IPS-NIHi11 (cell line): ENCODE measurements around the gene AP1B1.

Experiments used
- DNase-seq: peaks from one replicate; pipeline ENCODE4 v3.0.0; 2012; ENCODE audit warnings: mixed read lengths, low spot score

AP1B1 gene

DNA sequence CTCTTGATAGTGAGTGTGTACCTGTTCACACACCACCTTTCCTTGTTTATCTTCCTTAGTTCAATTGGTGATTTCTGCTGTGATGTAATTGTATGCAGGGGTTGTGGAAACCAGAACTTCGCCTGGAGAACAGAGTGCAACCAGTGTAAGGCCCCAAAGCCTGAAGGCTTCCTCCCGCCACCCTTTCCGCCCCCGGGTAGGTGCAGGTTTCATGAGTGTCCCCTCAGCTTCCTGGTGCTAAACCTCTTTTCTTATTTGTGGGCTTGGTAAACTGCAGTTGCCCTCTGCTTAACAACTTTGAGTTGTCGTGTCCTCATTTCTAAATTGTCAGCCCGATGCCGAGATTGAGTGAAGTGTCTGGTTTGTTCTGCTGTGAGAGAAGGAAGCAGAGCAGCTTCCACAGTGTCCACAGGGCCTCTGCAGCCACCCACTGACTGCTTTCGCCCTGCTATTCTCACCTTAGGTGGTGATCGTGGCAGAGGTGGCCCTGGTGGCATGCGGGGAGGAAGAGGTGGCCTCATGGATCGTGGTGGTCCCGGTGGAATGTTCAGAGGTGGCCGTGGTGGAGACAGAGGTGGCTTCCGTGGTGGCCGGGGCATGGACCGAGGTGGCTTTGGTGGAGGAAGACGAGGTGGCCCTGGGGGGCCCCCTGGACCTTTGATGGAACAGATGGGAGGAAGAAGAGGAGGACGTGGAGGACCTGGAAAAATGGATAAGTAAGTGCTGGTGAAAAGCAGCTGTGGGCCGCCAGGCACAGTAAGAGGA lies 89.1 kb downstream of the AP1B1 start:
- no peak for DNase-seq

DNA sequence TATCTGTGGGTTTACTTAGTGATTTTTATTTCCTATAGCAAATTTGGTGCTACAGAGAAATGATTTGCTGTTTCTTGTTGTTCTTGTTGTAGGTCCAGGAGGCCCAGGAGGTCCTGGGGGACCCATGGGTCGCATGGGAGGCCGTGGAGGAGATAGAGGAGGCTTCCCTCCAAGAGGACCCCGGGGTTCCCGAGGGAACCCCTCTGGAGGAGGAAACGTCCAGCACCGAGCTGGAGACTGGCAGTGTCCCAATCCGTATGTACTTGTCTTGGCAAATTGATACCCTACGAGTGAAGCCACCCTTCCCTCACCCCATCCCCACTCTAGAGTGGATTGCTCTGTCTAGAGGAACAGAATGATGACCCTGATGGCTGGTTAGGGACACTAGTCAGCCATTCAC lies 89.7 kb downstream of the AP1B1 start:
- no peak for DNase-seq

DNA sequence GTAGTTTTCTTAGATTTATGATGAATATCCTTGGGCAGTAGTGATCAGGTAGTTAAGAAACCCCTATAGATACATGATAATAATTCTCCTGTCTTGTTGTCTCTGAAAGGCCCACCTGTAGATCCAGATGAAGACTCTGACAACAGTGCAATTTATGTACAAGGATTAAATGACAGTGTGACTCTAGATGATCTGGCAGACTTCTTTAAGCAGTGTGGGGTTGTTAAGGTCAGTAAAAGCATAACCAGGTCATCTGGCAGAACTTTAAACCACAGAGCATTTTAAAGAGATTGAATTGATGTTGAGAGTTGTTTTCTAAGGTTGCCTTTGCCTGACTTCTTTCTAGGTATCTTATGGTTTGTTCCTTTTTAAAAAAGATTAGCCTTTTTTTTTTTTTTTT lies 96.0 kb downstream of the AP1B1 start:
- no peak for DNase-seq

DNA sequence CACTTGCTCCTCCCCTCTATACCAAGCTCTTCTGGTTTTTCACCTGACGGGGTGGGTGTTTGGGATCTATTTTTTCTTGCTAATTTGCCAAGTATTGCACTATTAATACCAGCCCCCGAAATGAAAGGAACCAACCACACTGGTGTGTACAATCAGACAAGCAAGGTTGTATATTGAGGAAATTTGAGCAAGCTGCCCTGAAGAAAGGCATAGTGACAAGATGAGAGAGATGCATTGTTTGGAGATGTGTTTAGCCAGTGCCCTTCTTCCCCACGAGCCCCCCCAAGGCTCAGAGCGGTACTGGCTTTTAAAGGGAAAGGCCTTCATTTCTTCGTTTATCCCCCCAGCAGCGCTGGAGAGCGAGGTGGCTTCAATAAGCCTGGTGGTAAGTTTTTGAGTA lies 97.2 kb downstream of the AP1B1 start:
- no peak for DNase-seq

DNA sequence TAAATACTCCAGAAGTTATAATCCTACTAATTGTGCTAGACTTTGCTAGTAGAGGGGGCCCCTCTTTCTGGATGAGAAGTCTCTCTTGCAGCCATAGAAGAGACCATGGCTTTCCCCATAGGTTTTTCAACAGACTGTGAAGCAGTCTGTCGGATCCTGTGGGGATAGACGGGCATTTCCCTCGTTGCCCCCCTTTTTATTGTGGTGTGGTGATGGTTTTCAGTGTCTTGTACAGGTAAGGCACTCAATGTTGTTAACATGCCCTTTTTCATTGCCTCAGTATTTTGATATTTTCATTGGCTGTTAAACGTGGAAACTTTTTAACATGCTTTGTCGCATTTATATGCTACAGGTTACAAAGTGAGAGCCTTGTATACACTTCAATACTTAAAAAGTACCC lies 98.3 kb downstream of the AP1B1 start:
- DNase-seq: no peak

DNA sequence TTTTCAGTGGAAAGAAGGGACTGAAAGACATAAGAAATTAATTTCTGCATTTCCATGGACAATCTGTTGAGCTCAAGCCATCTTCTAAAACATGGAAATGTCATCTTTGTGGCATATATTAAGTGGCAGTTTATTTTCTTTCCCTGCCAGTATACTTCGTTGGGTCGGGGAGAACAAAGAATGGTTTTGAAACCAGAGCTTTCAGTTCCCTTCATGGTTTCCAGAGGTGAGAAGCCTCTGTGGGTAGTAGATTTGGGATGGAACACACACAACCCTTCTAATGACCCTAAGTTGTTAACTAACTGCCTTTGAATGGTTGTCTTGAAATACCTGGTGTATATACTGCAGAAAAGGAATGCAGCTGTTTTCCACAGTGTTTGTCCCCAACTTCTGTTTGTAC lies 99.5 kb downstream of the AP1B1 start:
- DNase-seq: no peak

DNA sequence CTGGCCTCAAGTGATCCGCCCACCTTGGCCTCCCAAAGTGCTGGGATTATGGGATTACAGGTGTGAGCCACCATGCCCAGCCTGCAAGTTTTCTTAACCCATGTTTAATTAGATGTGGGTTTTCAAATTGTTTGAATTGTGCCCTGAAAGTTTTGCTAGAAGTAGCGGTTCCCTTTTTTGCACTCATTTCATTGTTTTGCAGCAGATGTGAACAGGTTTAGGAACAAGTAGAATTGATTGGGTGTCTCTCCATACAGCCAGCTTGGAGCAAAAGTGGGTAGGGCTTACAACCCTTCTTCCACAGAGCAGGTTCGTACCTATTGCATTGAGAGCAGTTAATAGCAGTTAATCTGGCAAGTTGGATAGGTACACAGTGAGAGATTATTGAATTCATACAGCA lies 104.2 kb downstream of the AP1B1 start:
- no peak for DNase-seq

DNA sequence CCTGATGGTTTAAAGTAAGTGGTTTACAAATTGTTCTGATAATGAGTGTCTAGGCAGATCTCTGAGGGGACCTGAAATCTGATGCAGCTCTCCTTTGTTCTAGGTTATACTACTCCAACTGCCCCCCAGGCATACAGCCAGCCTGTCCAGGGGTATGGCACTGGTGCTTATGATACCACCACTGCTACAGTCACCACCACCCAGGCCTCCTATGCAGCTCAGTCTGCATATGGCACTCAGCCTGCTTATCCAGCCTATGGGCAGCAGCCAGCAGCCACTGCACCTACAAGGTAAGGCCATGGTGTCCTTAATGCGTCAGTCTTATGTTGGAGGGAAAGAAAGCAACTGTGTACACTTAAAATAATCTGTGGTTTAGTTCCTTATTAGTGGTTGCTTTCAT lies 110.4 kb downstream of the AP1B1 start:
- no peak for DNase-seq
